AG09309 (cell line): Measurements from ENCODE around the gene ZSCAN30.

Experiments
- DNase-seq: peaks from one replicate; pipeline ENCODE4 v3.0.0-alpha.2; 2010; ENCODE audit warnings: low read depth
- H3K4me3 ChIP-seq: 2 replicates; pipeline ENCODE4 v1.5.1; 2011; ENCODE audit warnings: mild to moderate bottlenecking, low read depth, low read length, moderate library complexity; ENCODE audit not compliant: control insufficient read depth
- TF ChIP-seq, protein P1 (sequence below): IDR thresholded peaks from 2 replicates; pipeline ENCODE4 v1.5.1; 2011; ENCODE audit warnings: mild to moderate bottlenecking, low read depth, low read length, inconsistent platforms; ENCODE audit not compliant: insufficient read depth, control insufficient read depth; ENCODE audit errors: missing control alignments

Gene ZSCAN30

DNA sequence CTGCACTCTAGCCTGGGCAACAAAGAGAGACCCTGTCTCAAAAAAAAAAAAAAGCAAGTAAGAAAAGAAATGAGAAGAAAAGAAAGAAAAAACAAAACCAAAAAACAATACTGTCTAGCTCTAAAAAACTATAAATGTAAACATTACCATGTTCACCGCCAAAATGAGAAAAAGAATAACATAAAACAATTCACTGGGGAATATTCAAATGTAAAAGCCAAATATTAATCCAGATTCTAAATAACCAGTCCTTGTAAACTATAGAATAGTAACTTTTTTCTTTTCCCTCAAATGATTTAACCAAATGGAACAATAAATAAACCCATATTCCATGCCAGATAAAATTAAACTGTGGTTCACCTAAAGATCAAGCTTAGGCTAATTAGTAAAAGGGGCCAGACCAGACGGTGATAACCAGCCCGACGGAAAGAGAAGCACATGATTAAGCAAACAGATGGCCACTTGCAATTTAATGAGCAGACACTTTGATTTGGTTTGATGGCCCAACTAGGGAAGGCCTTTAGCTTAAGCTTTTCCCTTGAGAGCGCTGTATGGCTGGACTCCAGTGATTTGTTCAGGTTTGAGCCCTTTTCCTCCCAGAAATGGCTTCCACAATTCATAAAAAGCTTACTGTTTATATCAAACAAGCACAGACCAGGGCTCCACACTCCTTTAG lies 88.6 kb downstream of the ZSCAN30 start:
- H3K4me3 ChIP-seq, result no peak overlapping the region
- TF ChIP-seq, protein P1, sequence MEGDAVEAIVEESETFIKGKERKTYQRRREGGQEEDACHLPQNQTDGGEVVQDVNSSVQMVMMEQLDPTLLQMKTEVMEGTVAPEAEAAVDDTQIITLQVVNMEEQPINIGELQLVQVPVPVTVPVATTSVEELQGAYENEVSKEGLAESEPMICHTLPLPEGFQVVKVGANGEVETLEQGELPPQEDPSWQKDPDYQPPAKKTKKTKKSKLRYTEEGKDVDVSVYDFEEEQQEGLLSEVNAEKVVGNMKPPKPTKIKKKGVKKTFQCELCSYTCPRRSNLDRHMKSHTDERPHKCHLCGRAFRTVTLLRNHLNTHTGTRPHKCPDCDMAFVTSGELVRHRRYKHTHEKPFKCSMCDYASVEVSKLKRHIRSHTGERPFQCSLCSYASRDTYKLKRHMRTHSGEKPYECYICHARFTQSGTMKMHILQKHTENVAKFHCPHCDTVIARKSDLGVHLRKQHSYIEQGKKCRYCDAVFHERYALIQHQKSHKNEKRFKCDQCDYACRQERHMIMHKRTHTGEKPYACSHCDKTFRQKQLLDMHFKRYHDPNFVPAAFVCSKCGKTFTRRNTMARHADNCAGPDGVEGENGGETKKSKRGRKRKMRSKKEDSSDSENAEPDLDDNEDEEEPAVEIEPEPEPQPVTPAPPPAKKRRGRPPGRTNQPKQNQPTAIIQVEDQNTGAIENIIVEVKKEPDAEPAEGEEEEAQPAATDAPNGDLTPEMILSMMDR, result no peak
- DNase-seq, result no peak
